GM19438 (cell line): ENCODE results near the gene ATP13A3.
"Not testable (repeated sequence)": the region's sequence is repeated elsewhere in the genome, so short reads cannot be mapped to it uniquely, and the experiment has no call there.

Source experiments
- ATAC-seq: cut with Tn5 transposase; IDR thresholded peaks from one replicate; pipeline ENCODE4 v1.9.1; 2021; ENCODE audit warnings: low read depth; ENCODE audit not compliant: unreplicated experiment

Gene ATP13A3

DNA sequence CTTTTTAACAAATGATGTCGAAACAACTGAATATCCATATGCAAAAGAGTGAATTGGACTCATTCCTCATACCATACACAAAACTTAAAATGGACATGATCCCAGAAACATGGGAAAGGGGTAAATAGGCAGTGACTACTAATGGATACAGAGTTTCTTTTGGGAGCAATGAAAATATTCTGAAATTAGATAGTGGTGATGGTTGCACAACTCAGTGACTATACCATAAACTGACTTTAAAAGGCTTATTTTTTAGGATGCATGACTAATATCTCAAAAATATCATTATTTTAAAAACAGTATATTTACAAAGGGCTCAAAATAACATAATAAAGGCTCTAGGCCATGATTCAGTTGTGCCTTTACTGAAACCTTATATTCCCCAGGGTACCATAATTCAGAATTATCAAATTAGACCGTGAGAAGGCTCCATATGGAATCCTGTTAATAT lies 16.3 kb upstream of the ATP13A3 start:
- ATAC-seq: no peak

DNA sequence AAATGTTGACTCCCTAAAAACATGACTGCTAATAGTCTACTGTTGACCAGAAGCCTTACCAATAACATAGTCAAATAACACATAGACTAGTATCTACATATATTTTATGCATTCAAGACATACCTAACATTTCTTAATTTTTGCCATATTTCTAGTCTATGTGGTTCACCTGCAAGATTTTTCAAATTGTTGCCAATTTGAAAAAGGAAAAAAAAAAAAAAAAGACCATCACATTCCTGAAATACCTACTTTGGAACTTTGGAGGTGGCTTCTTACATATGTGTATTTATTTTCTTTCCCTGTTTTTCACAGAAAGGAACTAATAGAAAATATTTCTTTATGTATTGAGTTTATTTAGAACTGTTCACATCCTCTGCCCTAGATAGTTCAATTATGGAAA lies 13.4 kb upstream of the ATP13A3 start:
- no peak for ATAC-seq

DNA sequence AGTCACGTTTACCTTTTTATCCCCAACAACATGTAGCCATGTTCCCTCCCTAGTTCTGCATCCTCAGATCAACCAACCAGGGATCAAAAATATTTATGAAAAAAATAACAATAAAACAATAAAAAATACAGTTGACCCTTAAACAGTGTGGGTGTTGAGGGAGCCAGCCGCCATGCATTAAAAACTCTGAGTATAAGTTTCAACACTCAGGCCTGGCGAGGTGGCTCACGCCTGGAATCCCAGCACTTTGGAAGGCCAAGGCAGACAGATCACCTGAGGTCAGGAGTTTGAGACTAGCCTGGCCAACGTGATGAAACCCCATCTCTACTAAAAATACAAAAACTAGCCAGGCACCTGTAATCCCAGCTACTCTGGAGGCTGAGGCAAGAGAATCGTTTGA lies 12.7 kb upstream of the ATP13A3 start:
- ATAC-seq: not testable (repeated sequence)

DNA sequence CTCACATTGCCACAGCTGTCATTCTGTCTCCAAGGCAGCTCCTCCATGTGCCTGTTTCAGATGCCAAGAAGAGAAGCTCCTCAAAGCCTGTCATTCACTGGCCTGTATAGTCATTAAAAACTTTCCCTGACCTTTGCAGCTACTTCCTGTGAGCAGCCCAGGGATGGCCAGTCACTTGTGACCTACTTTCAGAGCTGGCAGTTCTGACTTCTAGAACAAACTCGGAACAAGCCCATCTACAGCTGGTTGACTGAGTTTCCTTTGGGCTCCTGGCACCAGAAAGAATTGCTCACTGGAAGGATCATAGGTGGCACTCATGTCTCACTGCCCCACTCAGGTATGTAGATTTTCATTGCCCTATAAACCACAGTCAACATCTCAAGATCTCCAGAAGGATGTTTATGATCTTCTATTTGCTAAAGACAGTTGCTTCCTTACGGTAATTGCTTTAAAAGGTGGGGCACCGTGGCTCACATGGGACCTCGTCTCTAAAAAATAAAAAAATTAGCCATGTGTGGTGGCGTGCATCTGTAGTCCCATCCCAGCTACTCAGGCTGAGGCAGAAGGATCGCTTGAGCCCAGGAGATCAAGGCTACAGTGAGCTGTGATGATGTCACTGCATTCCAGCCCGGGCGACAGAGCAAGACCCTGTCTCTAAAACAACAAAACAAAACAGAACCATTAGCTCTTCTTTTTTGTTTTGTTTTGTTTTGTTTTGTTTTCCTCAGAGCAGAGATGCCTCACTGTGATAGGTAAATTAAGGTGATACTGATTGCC lies 11.2 kb upstream of the ATP13A3 start:
- no peak for ATAC-seq

DNA sequence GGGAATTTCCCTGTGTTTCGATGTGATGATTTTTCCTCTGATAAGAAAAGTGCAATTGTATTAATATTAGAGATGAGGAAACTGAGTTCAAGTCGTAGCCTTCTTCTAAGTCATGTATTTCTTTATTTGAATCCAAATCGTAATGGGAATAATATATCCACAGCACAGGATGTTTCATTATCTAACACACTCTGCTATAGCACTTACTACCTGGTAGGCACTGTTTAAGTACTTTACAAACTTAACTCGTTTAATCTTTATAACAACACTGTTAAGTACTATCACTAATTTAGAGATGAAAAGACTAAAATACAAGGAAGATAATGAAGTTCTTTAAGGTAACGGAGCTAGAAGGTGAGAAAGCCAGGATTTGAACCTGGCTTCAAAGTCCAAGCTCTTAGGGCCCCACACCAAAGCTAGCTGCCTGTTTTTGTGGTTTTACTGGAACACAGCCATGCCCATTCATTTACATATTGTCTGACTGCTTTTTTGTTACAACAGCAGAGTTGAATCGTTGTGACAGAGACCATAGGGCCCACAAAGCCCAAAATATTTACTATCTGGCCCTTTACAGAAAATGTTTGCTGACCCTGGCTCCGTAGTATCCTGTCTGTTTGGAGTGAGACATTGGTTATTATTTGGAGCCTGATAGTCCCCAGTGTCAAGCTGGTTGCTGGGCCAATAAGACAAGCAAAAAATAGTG lies 9.6 kb upstream of the ATP13A3 start:
- no peak for ATAC-seq

DNA sequence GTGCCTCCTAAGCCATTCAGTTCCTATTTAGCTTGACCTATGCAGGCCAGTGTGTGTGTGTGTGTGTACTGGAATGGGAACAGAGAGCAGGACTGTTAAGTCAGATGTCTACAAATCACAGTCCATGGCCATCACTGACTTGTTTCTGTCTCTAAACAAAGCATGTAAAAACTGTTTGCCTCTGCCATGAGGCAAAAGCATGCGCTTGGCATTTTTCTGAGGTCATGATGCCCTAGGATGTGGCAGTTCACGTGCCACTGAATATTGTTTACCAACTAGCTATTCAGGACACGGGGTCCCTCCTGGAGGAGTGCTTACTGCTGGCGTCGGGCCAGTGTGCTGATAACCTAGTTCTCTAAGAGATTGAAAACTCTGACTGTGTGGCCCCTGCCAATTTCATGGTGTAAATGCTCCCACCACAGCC lies 8.2 kb upstream of the ATP13A3 start:
- ATAC-seq: no peak

DNA sequence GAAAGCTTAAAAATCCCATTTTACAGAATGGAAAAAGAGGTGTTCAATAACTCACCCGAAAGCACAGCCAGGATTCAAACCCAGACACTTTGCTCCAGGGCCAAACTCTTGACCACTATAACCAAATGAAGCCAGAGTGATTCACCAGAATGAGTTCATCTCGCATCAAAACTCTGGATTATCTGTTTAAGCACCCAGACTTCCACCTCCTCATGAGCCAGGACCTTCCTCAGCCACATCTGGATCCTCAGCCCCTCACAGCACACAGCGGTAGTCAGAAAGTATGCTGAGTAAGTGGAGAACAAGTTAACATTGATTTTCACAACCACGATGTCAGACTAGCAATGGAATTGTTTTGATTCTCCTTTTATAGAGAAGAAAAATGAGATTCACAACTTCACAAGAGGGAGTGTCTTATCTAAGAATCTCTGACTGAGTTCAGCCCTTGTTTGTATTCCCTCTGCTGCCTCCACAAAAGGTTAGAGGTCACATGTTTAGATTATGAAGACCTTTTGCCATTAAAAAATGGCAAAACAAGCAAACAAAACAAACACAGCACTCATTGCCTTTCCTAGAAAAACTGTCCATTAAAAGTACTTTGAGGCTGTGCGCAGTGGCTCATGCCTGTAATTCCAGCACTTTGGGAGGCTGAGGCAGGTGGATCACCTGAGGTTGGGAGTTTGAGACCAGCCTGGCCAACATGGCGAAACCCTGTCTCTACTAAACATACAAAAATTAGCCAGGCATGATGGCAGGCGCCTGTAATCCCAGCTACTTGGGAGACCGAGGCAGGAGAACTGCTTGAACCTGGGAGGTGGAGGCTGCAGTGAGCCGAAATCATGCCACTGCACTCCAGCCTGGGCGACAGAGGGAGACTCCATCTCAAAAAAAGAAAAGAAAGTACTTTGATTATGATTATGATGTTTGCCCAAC lies 7.5 kb upstream of the ATP13A3 start:
- ATAC-seq: not testable (repeated sequence)

DNA sequence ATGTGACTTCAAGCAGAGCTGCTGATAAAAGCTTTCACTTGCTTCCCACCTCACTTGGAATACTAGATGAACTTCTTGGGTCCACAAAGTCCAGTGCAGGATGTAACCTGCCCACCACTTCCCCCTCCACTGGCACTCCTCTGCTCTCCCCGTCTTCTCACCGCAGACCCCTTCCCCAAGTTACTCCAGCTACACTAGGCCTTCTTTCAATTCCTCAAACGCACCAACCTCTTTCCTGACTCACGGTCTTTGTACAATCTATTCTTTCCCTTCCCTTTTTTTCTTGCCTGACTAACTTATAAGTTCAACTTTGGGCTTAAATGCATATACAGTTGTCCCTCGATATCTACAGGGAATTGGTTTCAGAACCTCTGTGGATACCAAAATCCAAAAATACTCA lies 5.2 kb upstream of the ATP13A3 start:
- ATAC-seq: no peak

DNA sequence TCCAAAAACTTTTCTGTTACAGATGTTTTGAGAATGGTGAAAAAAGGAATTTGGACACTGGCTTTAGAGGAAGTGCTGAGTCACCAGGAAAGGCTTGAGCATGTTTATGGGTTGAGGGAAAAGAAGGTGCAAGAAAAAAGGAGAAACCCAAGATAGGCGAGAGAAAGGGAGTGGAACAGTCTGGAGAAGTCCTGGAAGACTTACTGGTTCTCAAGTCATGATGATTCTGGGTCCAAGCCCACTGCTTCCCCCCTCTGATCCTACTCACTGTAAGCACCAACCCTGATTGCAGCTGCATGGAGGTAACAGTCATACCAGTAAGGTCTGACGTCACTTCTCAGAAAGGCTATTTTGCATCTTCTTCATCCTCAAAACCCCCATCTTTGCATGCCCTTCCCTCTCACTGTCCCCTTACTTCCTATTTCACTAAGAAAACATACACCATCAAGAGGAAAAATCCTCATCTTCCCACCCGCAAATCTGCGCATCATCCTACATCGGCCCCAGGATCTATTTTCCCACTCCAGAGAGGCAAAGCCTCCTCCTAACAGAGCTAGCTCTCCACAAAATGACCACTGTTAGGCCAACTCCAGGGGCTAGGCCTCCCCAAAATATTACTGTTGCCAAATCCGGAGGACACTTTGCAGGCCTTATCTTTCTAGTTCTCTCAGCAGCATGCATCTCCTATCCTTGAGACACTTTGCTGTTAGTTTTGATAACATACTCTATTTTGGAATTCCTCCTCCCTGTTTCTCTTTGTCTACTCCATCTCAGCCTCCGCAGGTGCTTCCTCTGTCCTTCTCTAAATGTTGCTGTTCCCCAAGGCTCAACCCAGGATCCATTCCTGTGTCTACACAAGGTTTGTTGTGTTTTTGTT lies 3.2 kb upstream of the ATP13A3 start:
- no peak for ATAC-seq

DNA sequence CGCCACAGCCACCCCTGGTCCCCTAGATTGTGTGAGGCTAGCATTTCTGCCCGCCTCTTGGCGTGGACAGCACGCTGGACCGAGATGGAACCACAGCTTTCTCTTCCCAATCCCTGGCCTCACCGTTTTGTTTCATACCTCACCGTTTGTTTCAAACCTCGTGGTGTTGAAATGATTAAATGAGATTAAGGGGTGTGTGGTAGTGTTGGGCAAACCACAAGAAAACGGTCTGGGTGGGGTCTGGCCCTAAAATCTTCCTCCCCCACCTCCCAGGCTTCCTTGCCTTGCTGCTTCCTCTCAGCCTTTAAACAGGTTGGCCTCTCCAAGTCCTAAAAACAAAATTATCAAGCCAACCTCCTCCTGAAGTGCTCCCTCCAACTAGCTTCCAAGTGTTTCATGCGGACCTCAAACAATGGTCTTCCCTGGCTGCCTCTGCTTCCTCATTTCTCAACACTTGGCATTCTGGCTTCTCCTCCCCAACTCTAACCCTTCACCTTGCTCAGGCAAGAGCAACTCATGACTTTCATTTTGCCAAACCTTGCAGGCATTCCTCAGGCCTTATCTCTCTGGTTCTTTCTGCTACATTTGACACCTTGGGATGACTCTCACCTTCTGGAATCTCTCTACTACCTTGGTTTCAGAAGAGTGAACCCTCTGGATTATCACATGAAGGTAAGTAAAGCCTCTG lies 1.4 kb upstream of the ATP13A3 start:
- peak; percentile 0 for ATAC-seq

DNA sequence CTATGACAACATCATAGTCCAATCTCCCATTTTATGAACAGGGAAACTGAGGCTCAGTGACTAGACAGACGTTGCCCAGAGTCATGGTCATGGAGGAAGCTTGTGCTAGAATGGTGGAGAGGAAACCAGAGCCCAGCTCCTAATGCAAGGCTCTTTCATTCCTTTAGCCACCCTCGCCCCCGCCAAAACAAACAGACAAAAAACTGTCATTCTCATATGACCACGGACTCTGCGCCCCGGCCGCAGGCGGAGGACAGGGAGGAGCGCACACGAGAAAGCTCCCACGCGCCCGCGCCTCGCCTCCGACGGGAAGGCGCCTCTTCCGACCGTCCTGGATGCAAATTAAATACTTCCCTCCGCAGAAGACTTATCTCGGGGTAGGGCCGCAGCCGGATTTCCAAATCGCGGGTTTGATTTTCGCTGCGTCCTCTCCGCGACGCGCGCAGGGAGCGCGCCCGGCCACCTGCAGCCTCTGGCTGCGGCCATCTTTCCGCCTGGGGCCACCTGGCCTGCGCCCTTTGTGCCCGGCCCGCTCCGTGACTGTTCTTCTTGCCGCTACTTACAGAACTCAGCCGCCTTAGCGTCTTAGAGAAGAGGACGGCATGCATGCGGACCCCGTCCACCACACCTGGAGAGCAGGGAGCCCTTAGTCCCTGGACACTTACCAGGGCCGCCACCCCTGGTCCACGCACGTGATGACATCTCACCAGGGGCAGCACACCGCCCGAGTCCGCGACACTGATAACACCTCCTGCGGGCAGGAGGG lies 670 bp upstream of the ATP13A3 start:
- ATAC-seq: peak; percentile 28

DNA sequence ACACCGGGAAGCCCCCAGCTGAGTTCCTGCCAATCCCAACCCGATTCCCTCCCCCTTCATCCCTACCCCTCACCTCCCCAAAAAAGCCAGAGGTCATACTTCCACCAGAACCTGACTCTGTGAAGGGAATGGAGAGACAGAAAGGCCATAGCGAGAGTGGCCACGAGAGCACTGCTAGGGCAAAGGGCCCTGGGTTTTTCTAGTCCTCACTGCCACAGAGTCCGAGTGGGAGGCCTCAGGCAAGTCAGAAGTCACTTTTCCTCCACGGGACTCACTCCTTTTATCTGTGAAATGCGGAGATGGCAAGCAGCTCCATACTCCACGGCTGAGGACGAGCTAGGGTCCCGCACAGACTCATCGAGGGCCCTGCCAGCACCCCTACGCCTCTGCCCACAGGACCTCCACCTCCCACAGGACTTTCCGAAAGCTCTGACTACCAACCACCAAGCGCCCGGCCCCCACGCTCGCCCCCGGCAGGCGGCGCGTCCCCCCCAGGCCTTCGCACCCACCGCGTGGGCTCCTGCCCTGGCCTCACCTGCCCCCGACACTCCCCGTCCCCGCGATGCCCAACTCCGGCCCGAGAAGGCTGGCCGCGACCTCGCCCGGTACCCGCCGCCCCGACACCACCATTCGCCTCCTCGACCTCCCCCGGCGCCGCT lies 792 bp downstream of the ATP13A3 start:
- ATAC-seq: peak; percentile 12

DNA sequence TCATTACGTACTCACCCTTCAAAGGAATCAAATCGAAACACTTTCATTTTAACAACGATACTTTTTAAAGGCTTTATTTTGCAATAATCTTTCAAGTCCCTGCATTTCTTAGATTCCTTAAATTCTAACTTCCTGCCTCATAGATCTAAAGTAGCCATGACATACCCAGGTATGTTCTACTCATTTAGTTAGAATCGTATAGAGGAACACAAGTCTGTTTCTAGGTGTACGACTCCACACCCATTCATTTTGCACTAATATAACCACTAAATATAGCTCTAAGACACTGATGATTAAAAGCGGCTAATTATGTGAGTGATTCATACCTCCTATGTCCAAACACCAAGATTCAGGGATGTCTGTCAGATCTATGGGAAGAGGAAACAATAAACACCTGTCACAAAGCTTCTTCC lies 1.3 kb downstream of the ATP13A3 start:
- ATAC-seq: no peak

DNA sequence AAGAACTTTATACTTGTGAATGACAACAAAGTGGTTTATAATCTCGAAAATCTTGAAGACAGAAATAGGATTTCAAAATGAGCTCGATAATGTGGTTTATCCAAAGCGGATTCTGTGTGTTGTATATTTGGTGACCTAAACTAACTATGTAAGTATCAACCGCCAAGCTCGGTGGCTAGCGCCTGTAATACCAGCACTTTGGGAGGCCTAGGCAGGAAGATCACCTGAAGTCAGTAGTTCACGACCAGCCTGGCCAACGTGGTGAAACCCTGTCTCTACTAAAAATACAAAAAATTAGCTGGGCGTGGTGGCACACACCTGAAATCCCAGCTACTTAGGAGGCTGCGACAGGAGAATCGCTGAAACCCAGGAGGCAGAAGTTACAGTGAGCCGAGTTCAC lies 2.2 kb downstream of the ATP13A3 start:
- ATAC-seq: no peak

DNA sequence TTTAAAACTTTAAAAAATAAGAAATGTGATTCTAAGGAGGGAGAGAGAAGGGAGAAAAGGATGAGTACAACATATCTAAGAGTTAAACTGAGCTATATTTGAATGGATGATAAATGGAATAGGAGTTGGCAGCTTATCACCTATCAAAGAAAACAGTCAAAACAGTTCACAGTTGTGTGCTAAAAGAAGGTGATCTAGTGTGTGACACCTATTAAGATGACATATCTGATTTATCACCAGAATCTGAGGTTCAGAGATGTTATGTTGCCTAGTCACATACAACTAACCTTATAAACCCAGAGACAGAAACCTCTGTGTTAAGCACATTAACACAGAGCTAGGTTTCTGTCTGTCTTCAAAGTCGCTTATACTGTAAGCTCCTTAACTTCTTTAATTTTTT lies 3.0 kb downstream of the ATP13A3 start:
- ATAC-seq: no peak

DNA sequence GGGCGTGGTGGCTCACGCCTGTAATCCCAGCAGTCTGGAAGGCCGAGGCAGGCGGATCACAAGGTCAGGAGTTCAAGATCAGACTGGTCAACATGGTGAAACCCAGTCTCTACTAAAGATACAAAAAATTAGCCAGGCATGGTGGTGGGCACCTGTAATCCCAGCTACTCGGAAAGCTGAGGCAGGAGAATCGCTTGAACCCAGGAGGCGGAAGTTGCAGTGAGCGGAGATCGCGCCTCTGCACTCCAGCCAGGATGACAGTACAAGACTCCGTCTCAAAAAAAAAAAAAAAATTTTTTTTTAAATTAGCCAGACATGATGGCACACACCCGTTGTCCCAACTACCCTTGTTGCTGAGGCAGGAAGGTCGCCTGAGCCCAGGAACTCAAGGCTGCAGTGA lies 4.0 kb downstream of the ATP13A3 start:
- not testable (repeated sequence) for ATAC-seq

DNA sequence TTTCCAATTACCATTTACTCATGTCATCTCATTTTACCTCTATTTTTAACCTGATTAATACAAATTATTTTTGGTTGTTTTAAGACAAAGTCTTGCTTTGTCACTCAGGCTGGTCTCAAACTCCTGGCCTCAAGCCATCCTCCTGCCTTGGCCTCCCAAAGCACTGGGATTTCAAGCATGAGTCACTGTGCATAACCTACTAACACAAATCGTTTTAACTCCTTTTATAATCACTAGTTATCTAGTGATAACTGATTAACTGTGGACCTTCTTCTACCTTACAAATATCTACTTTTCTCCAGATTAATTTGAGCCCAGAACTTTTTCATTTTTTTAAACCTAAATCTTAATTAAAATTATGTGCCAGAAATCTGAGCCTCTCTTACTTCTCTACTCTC lies 4.6 kb downstream of the ATP13A3 start:
- ATAC-seq: no peak

DNA sequence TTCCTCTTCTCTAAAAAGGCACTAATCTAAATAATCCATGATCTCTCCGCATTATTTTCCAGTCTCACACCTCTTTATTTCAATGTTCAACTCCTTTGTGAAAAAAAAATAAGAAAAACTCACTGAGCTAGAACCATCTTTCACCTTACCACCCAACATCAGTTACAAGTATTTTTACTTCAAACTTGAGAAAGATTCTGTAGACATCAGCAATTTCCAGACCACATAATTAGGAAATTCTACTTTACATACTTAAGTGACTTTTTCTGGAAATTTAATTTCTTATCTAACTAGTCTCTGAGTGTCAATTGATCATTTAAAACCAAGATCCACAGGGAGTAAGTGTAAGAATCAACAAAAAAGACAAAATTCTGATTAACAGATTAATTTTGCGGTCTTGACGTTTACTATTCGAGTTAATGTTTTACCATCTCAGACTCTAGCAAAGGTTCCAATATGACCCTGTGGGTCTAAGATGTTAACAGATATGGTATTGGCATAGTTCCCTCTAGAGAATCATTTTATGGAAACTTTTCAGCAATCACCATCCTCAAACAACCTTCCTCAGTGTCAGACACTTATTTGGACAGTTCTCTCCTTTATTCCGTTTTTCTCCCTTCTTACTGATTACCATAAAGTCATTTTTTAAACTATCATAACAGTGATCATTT lies 5.1 kb downstream of the ATP13A3 start:
- no peak for ATAC-seq
